AG04449 (cell line): Measurements from ENCODE around the gene RBM47.
"Not testable (repeated sequence)": the region's sequence is repeated elsewhere in the genome, so short reads cannot be mapped to it uniquely, and the experiment has no call there.

Experiments used
- CTCF ChIA-PET: fragments of 350-600 bp; formaldehyde crosslinking; extraction: SDS; loops from one replicate; lab custom pipeline; 2021; ENCODE audit warnings: antibody characterized with exemption; lab: Yijun Ruan, JAX
- POLR2A ChIA-PET: fragments of 400-600, 350-600 bp; formaldehyde crosslinking; extraction: SDS; loops from one replicate; lab custom pipeline; 2020; ENCODE audit warnings: antibody characterized with exemption, inconsistent platforms; lab: Yijun Ruan, JAX
- DNase-seq: peaks from one replicate; pipeline ENCODE4 v3.0.0-alpha.2; 2010; ENCODE audit warnings: low read depth, low spot score
- H3K4me3 ChIP-seq: 2 replicates; pipeline ENCODE4 v1.5.1; 2011; ENCODE audit warnings: low read depth, mild to moderate bottlenecking, control low read depth, low read length
- TF ChIP-seq, protein P1 (sequence below): IDR thresholded peaks from one replicate; pipeline ENCODE4 v1.5.1; 2011; ENCODE audit warnings: mild to moderate bottlenecking, moderate library complexity, low read length, control low read depth, inconsistent platforms; ENCODE audit not compliant: insufficient read depth; ENCODE audit errors: missing control alignments

The RBM47 gene

DNA sequence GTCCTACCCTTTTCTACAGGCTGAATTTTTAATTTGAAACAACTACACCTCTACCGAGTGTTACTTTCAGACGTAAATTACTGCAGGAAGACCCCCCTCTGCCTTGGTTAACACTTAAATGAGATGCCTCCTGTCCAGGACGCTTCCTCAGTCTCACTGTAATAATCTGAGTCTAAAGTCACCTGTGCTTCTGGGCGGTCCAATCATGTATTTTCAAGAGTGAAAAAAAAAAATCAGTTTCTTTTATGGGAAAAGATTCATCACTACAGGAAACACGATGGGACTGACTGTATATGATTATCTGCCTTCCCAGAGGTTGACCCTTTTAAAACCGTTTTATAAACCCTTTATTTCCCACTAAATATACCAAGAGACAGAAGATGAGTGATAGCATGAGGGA is 776 bp downstream of the RBM47 start:
- H3K4me3 ChIP-seq: peak overlapping the region; percentile 61
- POLR2A ChIA-PET: no interaction called here
- CTCF ChIA-PET: no interaction called here
- TF ChIP-seq, protein P1, sequence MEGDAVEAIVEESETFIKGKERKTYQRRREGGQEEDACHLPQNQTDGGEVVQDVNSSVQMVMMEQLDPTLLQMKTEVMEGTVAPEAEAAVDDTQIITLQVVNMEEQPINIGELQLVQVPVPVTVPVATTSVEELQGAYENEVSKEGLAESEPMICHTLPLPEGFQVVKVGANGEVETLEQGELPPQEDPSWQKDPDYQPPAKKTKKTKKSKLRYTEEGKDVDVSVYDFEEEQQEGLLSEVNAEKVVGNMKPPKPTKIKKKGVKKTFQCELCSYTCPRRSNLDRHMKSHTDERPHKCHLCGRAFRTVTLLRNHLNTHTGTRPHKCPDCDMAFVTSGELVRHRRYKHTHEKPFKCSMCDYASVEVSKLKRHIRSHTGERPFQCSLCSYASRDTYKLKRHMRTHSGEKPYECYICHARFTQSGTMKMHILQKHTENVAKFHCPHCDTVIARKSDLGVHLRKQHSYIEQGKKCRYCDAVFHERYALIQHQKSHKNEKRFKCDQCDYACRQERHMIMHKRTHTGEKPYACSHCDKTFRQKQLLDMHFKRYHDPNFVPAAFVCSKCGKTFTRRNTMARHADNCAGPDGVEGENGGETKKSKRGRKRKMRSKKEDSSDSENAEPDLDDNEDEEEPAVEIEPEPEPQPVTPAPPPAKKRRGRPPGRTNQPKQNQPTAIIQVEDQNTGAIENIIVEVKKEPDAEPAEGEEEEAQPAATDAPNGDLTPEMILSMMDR: no peak
- no peak for DNase-seq

DNA sequence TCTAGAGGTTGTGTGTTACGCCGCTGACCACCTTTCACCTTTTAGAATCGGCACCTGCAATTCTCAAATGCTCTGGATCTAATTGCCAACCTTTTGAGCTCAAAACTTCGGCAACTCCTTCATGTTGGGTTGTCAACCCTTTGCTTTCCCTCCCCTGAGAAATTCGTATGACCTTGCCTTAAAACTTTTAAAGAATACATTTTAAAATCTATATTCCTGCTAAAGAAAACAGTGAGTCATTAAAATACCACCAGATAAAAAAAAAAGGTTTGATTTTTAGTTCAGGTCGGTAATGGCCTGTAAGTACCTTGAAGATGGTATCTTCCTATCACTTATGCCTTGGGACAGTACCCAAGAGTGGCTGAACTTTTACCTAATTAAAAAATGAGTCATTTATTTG is 1.3 kb downstream of the RBM47 start:
- CTCF ChIA-PET, POLR2A ChIA-PET, DNase-seq, H3K4me3 ChIP-seq: not testable (repeated sequence)

DNA sequence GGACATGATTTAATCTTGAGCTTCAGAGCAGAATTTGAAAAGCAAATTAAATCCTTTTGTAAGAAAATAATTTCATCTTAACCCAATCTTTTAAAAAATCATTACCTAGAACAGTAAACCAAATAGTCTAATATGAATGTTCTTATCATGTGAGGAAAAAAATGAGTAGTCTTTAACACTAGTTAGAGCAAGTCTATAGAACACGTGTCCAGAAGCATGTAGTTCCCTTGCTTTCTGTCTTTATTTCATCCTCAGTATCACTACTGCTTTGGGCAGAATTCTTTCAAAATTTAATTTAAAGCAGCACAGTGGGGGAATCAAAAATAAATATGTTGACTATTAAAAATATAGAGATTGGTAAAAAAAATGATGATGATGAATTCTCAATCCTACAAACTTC is 2.1 kb downstream of the RBM47 start:
- DNase-seq: no peak
- ChIA-PET CTCF (no interaction called here), POLR2A (no interaction called here)
- H3K4me3 ChIP-seq: no peak overlapping the region
- TF ChIP-seq, protein P1: no peak

DNA sequence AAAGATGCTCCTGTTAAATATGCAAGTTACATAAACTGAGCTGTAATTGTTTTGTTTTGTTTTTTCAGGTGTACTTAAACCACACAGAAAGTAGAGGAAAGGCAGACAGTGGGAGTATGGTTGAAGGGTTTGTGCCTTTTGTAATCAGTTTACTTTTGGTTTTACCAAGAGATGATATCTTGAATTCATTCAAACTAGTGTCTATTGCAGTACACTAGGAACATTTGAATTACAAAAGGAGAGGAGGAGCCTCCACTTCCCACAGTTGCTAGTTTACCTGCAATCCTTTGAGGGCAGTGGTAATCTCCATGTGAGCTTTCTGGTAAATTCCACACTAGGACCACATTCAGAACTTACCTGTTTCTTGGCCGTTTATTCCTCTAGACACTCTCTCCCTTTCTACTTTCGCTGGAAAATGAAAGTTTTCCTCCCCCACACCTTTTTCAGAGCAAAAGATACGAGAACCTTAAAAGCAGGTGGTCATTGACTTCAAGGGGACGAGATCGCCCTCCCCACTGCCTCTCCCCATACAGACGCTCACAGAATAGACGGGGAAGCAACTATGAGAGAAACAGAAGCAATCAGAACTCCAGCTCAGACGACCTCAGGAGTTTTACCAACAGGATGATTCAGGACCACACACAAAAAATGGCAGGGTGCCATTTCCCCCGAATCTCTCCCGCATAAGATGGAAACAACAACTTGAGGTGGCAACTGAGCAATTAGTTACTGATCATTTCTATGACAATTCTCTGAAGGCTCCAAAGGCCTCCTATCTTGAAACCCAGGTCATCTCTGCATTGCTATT is 3.3 kb downstream of the RBM47 start:
- CTCF ChIA-PET: no interaction called here
- no peak overlapping the region for H3K4me3 ChIP-seq
- DNase-seq: no peak
- TF ChIP-seq, protein P1: no peak
- POLR2A ChIA-PET: no interaction called here

DNA sequence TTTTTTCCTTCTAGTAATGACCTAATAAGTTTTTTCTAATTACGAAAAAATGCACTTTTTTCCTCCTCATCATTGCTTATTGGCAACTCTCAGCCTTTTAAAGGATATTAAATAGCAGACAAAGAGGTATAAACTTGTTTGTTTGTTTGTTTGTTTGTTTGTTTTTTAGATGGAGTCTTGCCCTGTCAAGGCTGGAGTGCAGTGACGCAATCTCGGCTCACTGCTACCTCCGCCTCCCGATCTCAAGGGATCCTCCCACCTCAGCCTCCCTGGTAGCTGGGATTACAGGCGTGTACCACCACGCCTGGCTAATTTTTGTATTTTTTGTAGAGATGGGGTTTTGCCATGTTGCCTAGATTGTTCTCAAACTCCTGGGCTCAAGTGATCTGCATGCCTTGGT is 6.0 kb downstream of the RBM47 start:
- CTCF ChIA-PET: no interaction called here
- no peak for DNase-seq
- POLR2A ChIA-PET: no interaction called here
- TF ChIP-seq, protein P1: no peak
- no peak overlapping the region for H3K4me3 ChIP-seq

DNA sequence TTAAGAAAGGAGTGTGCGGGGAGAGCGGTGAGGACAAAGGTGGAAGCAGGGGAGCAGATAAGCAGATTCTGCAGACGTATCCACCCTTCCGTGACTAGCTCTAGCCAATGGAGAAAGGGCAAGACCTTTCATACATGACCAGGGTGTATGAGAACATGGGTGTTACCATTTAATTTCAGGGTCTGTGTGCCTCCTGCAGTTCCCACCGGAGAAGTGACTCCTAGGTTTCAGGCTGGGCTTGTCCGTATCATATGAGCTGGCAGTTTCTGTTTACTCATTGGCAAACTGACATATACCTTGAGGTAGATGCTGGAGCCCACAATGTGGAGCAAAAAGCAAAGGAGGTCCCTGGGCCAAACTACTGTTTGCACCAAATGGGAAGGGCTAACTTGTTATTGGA is 6.8 kb downstream of the RBM47 start:
- DNase-seq: no peak
- TF ChIP-seq, protein P1: no peak
- ChIA-PET POLR2A (no interaction called here), CTCF (no interaction called here)
- no peak overlapping the region for H3K4me3 ChIP-seq
